Fibroblast of lung (primary cell): ENCODE measurements around the gene NKX2-1. TPM values are rescaled to one million over a fixed set of nuclear protein-coding genes. Genes with fewer than 3 reads are reported as not detected.
"Not testable (repeated sequence)": the region's sequence is repeated elsewhere in the genome, so short reads cannot be mapped to it uniquely, and the experiment has no call there.

Source experiments
- DNase-seq, 2 donors: peaks; one replicate each; pipeline versions ENCODE4 v3.0.0 to v3.0.0-alpha.2; 2010; ENCODE audit warnings: low read depth in 2 of 2
- H2AFZ ChIP-seq: 2 replicates; pipeline ENCODE4 v1.5.1; 2012; ENCODE audit warnings: low read length, control low read depth, inconsistent platforms
- H3K27ac ChIP-seq: 2 replicates; pipeline ENCODE4 v1.5.1; 2011; ENCODE audit warnings: low read length, control low read depth; ENCODE audit not compliant: insufficient read depth
- H3K27me3 ChIP-seq: 2 replicates; pipeline ENCODE4 v1.5.1; 2011; ENCODE audit warnings: mild to moderate bottlenecking, low read length; ENCODE audit not compliant: control insufficient read depth, insufficient read depth
- H3K36me3 ChIP-seq: 2 replicates; pipeline ENCODE4 v1.5.1; 2011; ENCODE audit warnings: low read length; ENCODE audit not compliant: control insufficient read depth, insufficient read depth
- H3K4me1 ChIP-seq: 2 replicates; pipeline ENCODE4 v1.5.1; 2011; ENCODE audit warnings: low read length; ENCODE audit not compliant: control insufficient read depth, insufficient read depth; ENCODE audit errors: extremely low read depth
- H3K4me2 ChIP-seq: 2 replicates; pipeline ENCODE4 v1.5.1; 2011; ENCODE audit warnings: low read length, control low read depth; ENCODE audit not compliant: insufficient read depth; ENCODE audit errors: extremely low read depth
- H3K4me3 ChIP-seq, 4 experiments: fragments of 200-600 bp in 1 of 4; sonication (generic) in 1 of 4; replicated peaks in 1 of 4; 2 replicates each; pipeline ENCODE4 v1.5.1; 2011 to 2016; ENCODE audit warnings: low read length in 4 of 4, low read depth in 3 of 4, mild to moderate bottlenecking in 3 of 4, control low read depth in 2 of 4, inconsistent platforms in 1 of 4, mixed read lengths in 1 of 4; ENCODE audit not compliant: insufficient read depth in 1 of 4; ENCODE audit errors: control extremely low read depth in 1 of 4
- H3K79me2 ChIP-seq: 2 replicates; pipeline ENCODE4 v1.5.1; 2012; ENCODE audit warnings: mild to moderate bottlenecking, low read length, inconsistent platforms; ENCODE audit not compliant: control insufficient read depth, insufficient read depth
- H3K9ac ChIP-seq: 2 replicates; pipeline ENCODE4 v1.5.1; 2011; ENCODE audit warnings: mild to moderate bottlenecking, low read length, control low read depth; ENCODE audit not compliant: insufficient read depth
- H3K9me3 ChIP-seq: 2 replicates; pipeline ENCODE4 v1.5.1; 2012; ENCODE audit warnings: low read depth, low read length; ENCODE audit not compliant: control insufficient read depth, insufficient read depth
- H4K20me1 ChIP-seq: 2 replicates; pipeline ENCODE4 v1.5.1; 2011; ENCODE audit warnings: low read length; ENCODE audit not compliant: control insufficient read depth, insufficient read depth; ENCODE audit errors: extremely low read depth
- EZH2 ChIP-seq: IDR thresholded peaks from 2 replicates; pipeline ENCODE4 v1.5.1; 2012; ENCODE audit warnings: low read length, control low read depth, mild to moderate bottlenecking; ENCODE audit errors: missing control alignments
- polyA plus RNA-seq, 2 donors: library from polyadenylated mRNA; depleted of rRNA in 1 of 2; stranded (reverse) in 1 of 2; unstranded in 1 of 2; fragments of >200 nt; gene quantifications; 2 replicates each; pipeline ENCODE4 v1.2.1, GENCODE V29; 2011 to 2012; ENCODE audit warnings: missing spikeins in 1 of 2
- total RNA-seq: library from RNA; depleted of rRNA; stranded (reverse); fragments of >200 nt; gene quantifications from 2 replicates; pipeline ENCODE4 v1.2.1, GENCODE V29; 2014
- TF ChIP-seq, protein P1 (sequence below), 2 donors: IDR thresholded peaks in 1 of 2; conservative IDR thresholded peaks in 1 of 2; 1 replicate in 1 of 2; 2 replicates in 1 of 2; pipeline ENCODE4 v1.5.1; 2011 to 2012; ENCODE audit warnings: low read length in 2 of 2, control low read depth in 1 of 2, inconsistent platforms in 1 of 2, low read depth in 1 of 2, mild to moderate bottlenecking in 1 of 2

Gene NKX2-1
- total and polyA plus RNA-seq, 2 donors (not counting 1 experiment from before 2014, with no cell fraction given), result not detected

GRCh38 chr14:36553656-36554260 lies 33.7 kb upstream of the NKX2-1 start:
- TF ChIP-seq, protein P1, sequence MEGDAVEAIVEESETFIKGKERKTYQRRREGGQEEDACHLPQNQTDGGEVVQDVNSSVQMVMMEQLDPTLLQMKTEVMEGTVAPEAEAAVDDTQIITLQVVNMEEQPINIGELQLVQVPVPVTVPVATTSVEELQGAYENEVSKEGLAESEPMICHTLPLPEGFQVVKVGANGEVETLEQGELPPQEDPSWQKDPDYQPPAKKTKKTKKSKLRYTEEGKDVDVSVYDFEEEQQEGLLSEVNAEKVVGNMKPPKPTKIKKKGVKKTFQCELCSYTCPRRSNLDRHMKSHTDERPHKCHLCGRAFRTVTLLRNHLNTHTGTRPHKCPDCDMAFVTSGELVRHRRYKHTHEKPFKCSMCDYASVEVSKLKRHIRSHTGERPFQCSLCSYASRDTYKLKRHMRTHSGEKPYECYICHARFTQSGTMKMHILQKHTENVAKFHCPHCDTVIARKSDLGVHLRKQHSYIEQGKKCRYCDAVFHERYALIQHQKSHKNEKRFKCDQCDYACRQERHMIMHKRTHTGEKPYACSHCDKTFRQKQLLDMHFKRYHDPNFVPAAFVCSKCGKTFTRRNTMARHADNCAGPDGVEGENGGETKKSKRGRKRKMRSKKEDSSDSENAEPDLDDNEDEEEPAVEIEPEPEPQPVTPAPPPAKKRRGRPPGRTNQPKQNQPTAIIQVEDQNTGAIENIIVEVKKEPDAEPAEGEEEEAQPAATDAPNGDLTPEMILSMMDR (conservative IDR thresholded peaks at IDR 0.05 in 1 of 2, IDR thresholded peaks at IDR 0.05 in 1 of 2; ENCODE audit: low read depth in 1 of 2, low read length in 2 of 2), result peak; percentile 72 to 74
- TF ChIP-seq EZH2, result no peak
- peak; percentile 42 to 60 for DNase-seq
- Histone ChIP-seq H4K20me1 (no peaks in the 10 kb centered on the region), H3K9ac (no peak overlapping the region), H3K79me2 (no peaks in the 10 kb centered on the region), H3K4me3 (no peak overlapping the region), H3K4me2 (no peak overlapping the region), H2AFZ (no peak overlapping the region), H3K27ac (no peak overlapping the region), H3K9me3 (no peaks in the 10 kb centered on the region), H3K4me1 (no peaks in the 10 kb centered on the region), H3K36me3 (no peaks in the 10 kb centered on the region), H3K27me3 (no peaks in the 10 kb centered on the region)

DNA sequence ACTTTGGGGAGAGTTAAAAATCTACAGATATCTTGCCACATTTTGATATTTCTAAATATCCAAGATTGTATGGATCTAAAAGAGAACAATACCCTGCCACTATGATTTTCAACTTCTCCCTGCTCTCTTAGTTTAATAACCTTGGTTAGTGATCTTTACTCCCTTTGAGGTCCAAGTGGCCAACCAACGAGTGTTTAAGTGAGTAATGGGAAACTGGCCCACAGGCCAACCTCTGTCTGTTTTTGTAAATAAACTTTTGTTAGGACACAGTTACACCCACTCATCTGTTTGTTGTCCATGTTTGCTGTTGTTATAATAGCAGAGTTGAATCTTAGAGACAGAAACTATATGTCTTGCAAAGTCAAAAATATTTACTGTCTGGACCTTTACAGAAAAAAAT lies 30.9 kb upstream of the NKX2-1 start:
- Histone ChIP-seq H3K4me1 (no peaks in the 10 kb centered on the region), H3K27ac (no peak overlapping the region), H3K79me2 (no peaks in the 10 kb centered on the region), H2AFZ (no peak overlapping the region), H3K4me2 (no peak overlapping the region), H3K9ac (no peak overlapping the region), H3K27me3 (no peaks in the 10 kb centered on the region), H3K36me3 (no peaks in the 10 kb centered on the region), H4K20me1 (no peaks in the 10 kb centered on the region), H3K4me3 (no peak overlapping the region), H3K9me3 (no peaks in the 10 kb centered on the region)
- TF ChIP-seq EZH2, result no peak
- TF ChIP-seq, protein P1 (conservative IDR thresholded peaks at IDR 0.05 in 1 of 2, IDR thresholded peaks at IDR 0.05 in 1 of 2; ENCODE audit: low read depth in 1 of 2, low read length in 2 of 2), result no peak
- DNase-seq, result no peak

- H3K9ac ChIP-seq, H3K36me3 ChIP-seq, DNase-seq, H3K4me3 ChIP-seq, H3K4me1 ChIP-seq, H3K9me3 ChIP-seq, H3K4me2 ChIP-seq, H3K27me3 ChIP-seq, H2AFZ ChIP-seq, H3K27ac ChIP-seq, H4K20me1 ChIP-seq, H3K79me2 ChIP-seq: not testable (repeated sequence)
These were observed 24.2 kb upstream of the NKX2-1 start for GRCh38 chr14:36544280-36544679.
